GM23338 (cell line): ENCODE results near the gene RAB7B. TPM values are rescaled to one million over a fixed set of nuclear protein-coding genes. Genes with fewer than 3 reads are reported as not detected.

Experiments
- ATAC-seq: fragments of 200-7000 bp; cut with Tn5 transposase; 3 replicates; pipeline ENCODE4 v1.9.1; 2020
- DNase-seq: peaks from one replicate; pipeline ENCODE4 v3.0.0-alpha.2; 2015; ENCODE audit warnings: low spot score
- H2AFZ ChIP-seq: fragments of 200-600 bp; sonication (generic); 2 replicates; pipeline ENCODE4 v1.8.0; 2016; ENCODE audit warnings: antibody characterized with exemption, mild to moderate bottlenecking, moderate library complexity
- H3F3A ChIP-seq: fragments of 200-600 bp; sonication (generic); replicated peaks from 2 replicates; pipeline ENCODE4 v1.8.0; 2017; ENCODE audit warnings: antibody characterized with exemption, mixed run types, low read depth
- H3K27ac ChIP-seq: fragments of 200-600 bp; sonication (generic); 2 replicates; pipeline ENCODE4 v1.6.1; 2016; ENCODE audit warnings: low read depth
- H3K27me3 ChIP-seq: fragments of 200-600 bp; sonication (generic); 2 replicates; pipeline ENCODE4 v1.8.0; 2016; ENCODE audit warnings: mild to moderate bottlenecking, mixed run types, moderate library complexity; ENCODE audit not compliant: insufficient read depth
- H3K36me3 ChIP-seq: fragments of 200-600 bp; sonication (generic); 2 replicates; pipeline ENCODE4 v1.8.0; 2016; ENCODE audit warnings: mild to moderate bottlenecking; ENCODE audit not compliant: insufficient read depth
- H3K4me1 ChIP-seq: fragments of 200-600 bp; sonication (generic); 2 replicates; pipeline ENCODE4 v1.8.0; 2016; ENCODE audit warnings: mild to moderate bottlenecking, moderate library complexity; ENCODE audit not compliant: insufficient read depth
- H3K4me2 ChIP-seq: fragments of 200-600 bp; sonication (generic); 2 replicates; pipeline ENCODE4 v1.7.1; 2017; ENCODE audit warnings: mixed run types
- H3K4me3 ChIP-seq: fragments of 200-600 bp; sonication (generic); 2 replicates; pipeline ENCODE4 v1.6.1; 2016; ENCODE audit warnings: mixed run types
- H3K79me2 ChIP-seq: fragments of 200-600 bp; sonication (generic); replicated peaks from 2 replicates; pipeline ENCODE4 v1.8.0; 2017; ENCODE audit warnings: mild to moderate bottlenecking; ENCODE audit not compliant: insufficient read depth
- H3K9me2 ChIP-seq: fragments of 200-600 bp; sonication (generic); 2 replicates; pipeline ENCODE4 v1.8.0; 2017; ENCODE audit not compliant: insufficient read depth
- H4K20me1 ChIP-seq: fragments of 200-600 bp; sonication (generic); replicated peaks from 2 replicates; pipeline ENCODE4 v1.8.0; 2017; ENCODE audit warnings: mild to moderate bottlenecking; ENCODE audit not compliant: insufficient read depth
- H3K27ac Mint-ChIP-seq: 2 replicates; pipeline ENCODE4 v1.8.0; 2020; ENCODE audit warnings: inconsistent platforms, mild to moderate bottlenecking, moderate library complexity, mixed read lengths
- H3K27me3 Mint-ChIP-seq: 3 replicates; pipeline ENCODE4 v1.8.0; 2022; ENCODE audit warnings: low read depth, mild to moderate bottlenecking, moderate library complexity, mixed read lengths, inconsistent platforms; ENCODE audit not compliant: insufficient read depth, poor library complexity
- H3K36me3 Mint-ChIP-seq: 3 replicates; pipeline ENCODE4 v1.8.0; 2021; ENCODE audit warnings: low read depth, mild to moderate bottlenecking, inconsistent platforms, moderate library complexity, mixed read lengths
- H3K4me1 Mint-ChIP-seq: 3 replicates; pipeline ENCODE4 v1.8.0; 2020; ENCODE audit warnings: mild to moderate bottlenecking, inconsistent platforms, mixed read lengths
- H3K4me3 Mint-ChIP-seq: 3 replicates; pipeline ENCODE4 v1.8.0; 2021; ENCODE audit warnings: moderate library complexity, mild to moderate bottlenecking, inconsistent platforms, mixed read lengths
- H3K9me3 Mint-ChIP-seq: 3 replicates; pipeline ENCODE4 v1.8.0; 2020; ENCODE audit warnings: moderate library complexity, mild to moderate bottlenecking, inconsistent platforms, mixed read lengths
- CREB1 ChIP-seq: fragments of 250-450 bp; sonication (Bioruptor Pico); IDR thresholded peaks from 2 replicates; pipeline ENCODE4 v1.5.0; 2020; ENCODE audit warnings: low read depth, mild to moderate bottlenecking, moderate library complexity
- EZH2 ChIP-seq: fragments of 200-600 bp; sonication (generic); IDR thresholded peaks from one replicate; pipeline ENCODE4 v1.8.0; 2017; ENCODE audit warnings: antibody characterized with exemption, mild to moderate bottlenecking, low read depth; ENCODE audit not compliant: unreplicated experiment
- EZH2phosphoT487 ChIP-seq: fragments of 200-600 bp; sonication (generic); IDR thresholded peaks from one replicate; pipeline ENCODE4 v1.8.1; 2018; ENCODE audit warnings: antibody characterized with exemption; ENCODE audit not compliant: unreplicated experiment
- JUNB ChIP-seq: IDR thresholded peaks from one replicate; pipeline ENCODE4 v1.6.1; 2016; ENCODE audit warnings: antibody characterized with exemption; ENCODE audit not compliant: unreplicated experiment
- POLR2AphosphoS5 ChIP-seq: IDR thresholded peaks from 2 replicates; pipeline ENCODE4 v1.6.1; 2016; ENCODE audit warnings: antibody characterized with exemption, low read depth
- STAT1 ChIP-seq: IDR thresholded peaks from one replicate; pipeline ENCODE4 v1.6.1; 2016; ENCODE audit warnings: antibody characterized with exemption; ENCODE audit not compliant: unreplicated experiment
- ZNF114 ChIP-seq: fragments of 250-450 bp; sonication (Bioruptor Pico); IDR thresholded peaks from 2 replicates; pipeline ENCODE4 v1.5.0; 2020; ENCODE audit warnings: mild to moderate bottlenecking, moderate library complexity
- ZNF331 ChIP-seq: fragments of 250-450 bp; sonication (Bioruptor Pico); IDR thresholded peaks from 2 replicates; pipeline ENCODE4 v1.5.0; 2020; ENCODE audit warnings: low read depth, mild to moderate bottlenecking, moderate library complexity
- polyA plus RNA-seq: library from polyadenylated mRNA; unstranded; fragments of >200 nt; fragmentation: Nextera tagmentation; extraction: Ambion mirVana; gene quantifications from 2 replicates; pipeline ENCODE4 v1.2.1, GENCODE V29; 2016
- total RNA-seq: library from RNA; depleted of rRNA; stranded (reverse); fragments of >200 nt; shearing (Covaris generic); gene quantifications from 2 replicates; pipeline ENCODE4 v1.2.3, GENCODE V29; 2014
- TF ChIP-seq, protein P1 (sequence below): fragments of 250-450 bp; sonication (Bioruptor Pico); IDR thresholded peaks from 2 replicates; pipeline ENCODE4 v1.5.0; 2020; ENCODE audit warnings: mild to moderate bottlenecking, moderate library complexity
- TF ChIP-seq, protein P2 (sequence below), 2 experiments: fragments of 200-600 bp in 1 of 2; sonication (generic) in 1 of 2; conservative IDR thresholded peaks; 2 replicates each; pipeline versions ENCODE4 v1.5.1 to v1.6.1; 2016 to 2017; ENCODE audit warnings: antibody characterized with exemption in 2 of 2, low read depth in 2 of 2, mild to moderate bottlenecking in 2 of 2, moderate library complexity in 1 of 2

RAB7B gene
- total and polyA plus RNA-seq, 2 experiments from 2014 or later: not detected

DNA sequence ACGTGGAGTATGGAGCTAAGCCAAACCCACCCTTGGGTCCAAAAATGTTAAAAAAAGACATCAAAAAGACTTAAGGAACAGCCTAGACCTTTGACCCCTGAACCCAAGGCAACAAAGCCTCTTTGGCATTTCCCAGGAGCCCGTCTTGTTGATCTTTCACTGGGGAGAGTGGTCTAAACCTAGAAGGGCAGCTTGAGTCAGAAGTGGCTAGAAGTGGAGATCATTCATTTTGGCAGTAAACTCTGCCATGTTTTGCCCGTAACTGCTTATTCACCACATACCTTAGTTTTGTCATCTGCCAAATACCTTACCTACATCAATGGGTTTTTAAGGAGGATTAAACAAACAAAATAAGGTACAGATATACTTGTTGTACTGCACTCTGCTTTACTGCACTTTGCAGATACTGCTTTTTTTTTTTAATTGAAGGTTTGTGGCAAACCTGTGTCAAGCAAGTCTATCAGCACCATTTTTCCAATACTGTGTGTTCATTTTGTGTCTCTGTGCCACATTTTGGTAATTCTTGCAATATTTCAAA lies 22.2 kb upstream of the RAB7B start (continued):
- TF ChIP-seq, protein P1, sequence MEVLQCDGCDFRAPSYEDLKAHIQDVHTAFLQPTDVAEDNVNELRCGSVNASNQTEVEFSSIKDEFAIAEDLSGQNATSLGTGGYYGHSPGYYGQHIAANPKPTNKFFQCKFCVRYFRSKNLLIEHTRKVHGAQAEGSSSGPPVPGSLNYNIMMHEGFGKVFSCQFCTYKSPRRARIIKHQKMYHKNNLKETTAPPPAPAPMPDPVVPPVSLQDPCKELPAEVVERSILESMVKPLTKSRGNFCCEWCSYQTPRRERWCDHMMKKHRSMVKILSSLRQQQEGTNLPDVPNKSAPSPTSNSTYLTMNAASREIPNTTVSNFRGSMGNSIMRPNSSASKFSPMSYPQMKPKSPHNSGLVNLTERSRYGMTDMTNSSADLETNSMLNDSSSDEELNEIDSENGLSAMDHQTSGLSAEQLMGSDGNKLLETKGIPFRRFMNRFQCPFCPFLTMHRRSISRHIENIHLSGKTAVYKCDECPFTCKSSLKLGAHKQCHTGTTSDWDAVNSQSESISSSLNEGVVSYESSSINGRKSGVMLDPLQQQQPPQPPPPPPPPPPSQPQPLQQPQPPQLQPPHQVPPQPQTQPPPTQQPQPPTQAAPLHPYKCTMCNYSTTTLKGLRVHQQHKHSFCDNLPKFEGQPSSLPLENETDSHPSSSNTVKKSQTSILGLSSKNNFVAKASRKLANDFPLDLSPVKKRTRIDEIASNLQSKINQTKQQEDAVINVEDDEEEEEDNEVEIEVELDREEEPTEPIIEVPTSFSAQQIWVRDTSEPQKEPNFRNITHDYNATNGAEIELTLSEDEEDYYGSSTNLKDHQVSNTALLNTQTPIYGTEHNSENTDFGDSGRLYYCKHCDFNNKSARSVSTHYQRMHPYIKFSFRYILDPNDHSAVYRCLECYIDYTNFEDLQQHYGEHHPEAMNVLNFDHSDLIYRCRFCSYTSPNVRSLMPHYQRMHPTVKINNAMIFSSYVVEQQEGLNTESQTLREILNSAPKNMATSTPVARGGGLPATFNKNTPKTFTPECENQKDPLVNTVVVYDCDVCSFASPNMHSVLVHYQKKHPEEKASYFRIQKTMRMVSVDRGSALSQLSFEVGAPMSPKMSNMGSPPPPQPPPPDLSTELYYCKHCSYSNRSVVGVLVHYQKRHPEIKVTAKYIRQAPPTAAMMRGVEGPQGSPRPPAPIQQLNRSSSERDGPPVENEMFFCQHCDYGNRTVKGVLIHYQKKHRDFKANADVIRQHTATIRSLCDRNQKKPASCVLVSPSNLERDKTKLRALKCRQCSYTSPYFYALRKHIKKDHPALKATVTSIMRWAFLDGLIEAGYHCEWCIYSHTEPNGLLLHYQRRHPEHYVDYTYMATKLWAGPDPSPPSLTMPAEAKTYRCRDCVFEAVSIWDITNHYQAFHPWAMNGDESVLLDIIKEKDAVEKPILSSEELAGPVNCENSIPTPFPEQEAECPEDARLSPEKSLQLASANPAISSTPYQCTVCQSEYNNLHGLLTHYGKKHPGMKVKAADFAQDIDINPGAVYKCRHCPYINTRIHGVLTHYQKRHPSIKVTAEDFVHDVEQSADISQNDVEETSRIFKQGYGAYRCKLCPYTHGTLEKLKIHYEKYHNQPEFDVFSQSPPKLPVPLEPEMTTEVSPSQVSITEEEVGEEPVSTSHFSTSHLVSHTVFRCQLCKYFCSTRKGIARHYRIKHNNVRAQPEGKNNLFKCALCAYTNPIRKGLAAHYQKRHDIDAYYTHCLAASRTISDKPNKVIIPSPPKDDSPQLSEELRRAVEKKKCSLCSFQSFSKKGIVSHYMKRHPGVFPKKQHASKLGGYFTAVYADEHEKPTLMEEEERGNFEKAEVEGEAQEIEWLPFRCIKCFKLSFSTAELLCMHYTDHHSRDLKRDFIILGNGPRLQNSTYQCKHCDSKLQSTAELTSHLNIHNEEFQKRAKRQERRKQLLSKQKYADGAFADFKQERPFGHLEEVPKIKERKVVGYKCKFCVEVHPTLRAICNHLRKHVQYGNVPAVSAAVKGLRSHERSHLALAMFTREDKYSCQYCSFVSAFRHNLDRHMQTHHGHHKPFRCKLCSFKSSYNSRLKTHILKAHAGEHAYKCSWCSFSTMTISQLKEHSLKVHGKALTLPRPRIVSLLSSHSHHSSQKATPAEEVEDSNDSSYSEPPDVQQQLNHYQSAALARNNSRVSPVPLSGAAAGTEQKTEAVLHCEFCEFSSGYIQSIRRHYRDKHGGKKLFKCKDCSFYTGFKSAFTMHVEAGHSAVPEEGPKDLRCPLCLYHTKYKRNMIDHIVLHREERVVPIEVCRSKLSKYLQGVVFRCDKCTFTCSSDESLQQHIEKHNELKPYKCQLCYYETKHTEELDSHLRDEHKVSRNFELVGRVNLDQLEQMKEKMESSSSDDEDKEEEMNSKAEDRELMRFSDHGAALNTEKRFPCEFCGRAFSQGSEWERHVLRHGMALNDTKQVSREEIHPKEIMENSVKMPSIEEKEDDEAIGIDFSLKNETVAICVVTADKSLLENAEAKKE: no peak
- no peak for TF ChIP-seq JUNB
- no peak for TF ChIP-seq STAT1
- no peak for TF ChIP-seq EZH2phosphoT487

DNA sequence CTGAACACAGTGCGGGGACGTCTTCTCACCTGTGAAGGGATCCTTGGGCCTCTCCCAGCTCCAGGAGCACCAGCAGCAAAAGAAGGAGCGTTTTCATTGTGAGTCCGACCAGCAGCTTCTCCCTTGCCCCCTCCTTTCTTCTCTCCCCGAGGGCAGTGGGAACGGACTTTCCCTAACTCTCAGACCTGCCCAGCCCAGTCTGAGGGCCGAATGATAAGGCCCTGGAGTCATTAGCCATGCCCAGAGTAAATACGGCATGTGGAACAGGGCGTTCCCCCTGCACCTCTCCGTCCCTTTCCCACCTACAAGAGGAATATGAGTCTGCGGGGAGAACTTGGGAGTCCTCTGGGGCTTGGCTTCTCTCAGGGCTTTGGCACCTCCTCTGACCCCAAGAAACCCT lies 20.5 kb upstream of the RAB7B start, which contains the start of gene CTSE:
TSS of gene CTSE (minus strand) at position 201 of the 400 bp plus-strand sequence. CDS start at position 97, 104 bp downstream.
- no peaks in the 10 kb centered on the region for H3K9me3 Mint-ChIP-seq
- Histone ChIP-seq H2AFZ (no peak within 1 kb of the TSS), H3K27ac (no peak within 1 kb of the TSS), H3K4me3 (no peak within 1 kb of the TSS), H4K20me1 (no peaks in the 10 kb centered on the region), H3K4me2 (no peak within 1 kb of the TSS), H3K4me1 (peaks cover 7% of the 10 kb centered on the region; the same call in 1 of the 2 replicates), H3F3A (no peaks in the 10 kb centered on the region), H3K79me2 (no peaks in the 10 kb centered on the region), H3K36me3 (no peaks in the 10 kb centered on the region), H3K27me3 (no peaks in the 10 kb centered on the region), H3K9me2 (peaks cover 14% of the 10 kb centered on the region; the same call in 1 of the 2 replicates)
- DNase-seq (no peak), ATAC-seq (no peak)
- H3K4me3 Mint-ChIP-seq: no peak within 1 kb of the TSS
- H3K27ac Mint-ChIP-seq: no peak within 1 kb of the TSS
- H3K27me3 Mint-ChIP-seq: peaks cover 9% of the 10 kb centered on the region
- peaks cover 2% of the 10 kb centered on the region; the same call in 2 of the 3 replicates for H3K4me1 Mint-ChIP-seq
- no peaks in the 10 kb centered on the region for H3K36me3 Mint-ChIP-seq
- TF ChIP-seq CREB1 (CRISPR knock-in tag) (no peak), JUNB (no peak), EZH2 (no peak), POLR2AphosphoS5 (no peak), STAT1 (no peak), ZNF114 (no peak), ZNF331 (CRISPR knock-in tag) (no peak), EZH2phosphoT487 (no peak)
- TF ChIP-seq, protein P2, sequence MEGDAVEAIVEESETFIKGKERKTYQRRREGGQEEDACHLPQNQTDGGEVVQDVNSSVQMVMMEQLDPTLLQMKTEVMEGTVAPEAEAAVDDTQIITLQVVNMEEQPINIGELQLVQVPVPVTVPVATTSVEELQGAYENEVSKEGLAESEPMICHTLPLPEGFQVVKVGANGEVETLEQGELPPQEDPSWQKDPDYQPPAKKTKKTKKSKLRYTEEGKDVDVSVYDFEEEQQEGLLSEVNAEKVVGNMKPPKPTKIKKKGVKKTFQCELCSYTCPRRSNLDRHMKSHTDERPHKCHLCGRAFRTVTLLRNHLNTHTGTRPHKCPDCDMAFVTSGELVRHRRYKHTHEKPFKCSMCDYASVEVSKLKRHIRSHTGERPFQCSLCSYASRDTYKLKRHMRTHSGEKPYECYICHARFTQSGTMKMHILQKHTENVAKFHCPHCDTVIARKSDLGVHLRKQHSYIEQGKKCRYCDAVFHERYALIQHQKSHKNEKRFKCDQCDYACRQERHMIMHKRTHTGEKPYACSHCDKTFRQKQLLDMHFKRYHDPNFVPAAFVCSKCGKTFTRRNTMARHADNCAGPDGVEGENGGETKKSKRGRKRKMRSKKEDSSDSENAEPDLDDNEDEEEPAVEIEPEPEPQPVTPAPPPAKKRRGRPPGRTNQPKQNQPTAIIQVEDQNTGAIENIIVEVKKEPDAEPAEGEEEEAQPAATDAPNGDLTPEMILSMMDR (conservative IDR thresholded peaks at IDR 0.05; ENCODE audit: low read depth in 2 of 2): no peak
